HepG2 (cell line): ENCODE data around the gene CAMK1D. TPM values are rescaled to one million over a fixed set of nuclear protein-coding genes. Genes with fewer than 3 reads are reported as not detected.

ENCODE experiments used
- NFKB2 ChIP-seq: sonication (generic); formaldehyde crosslinking; IDR thresholded peaks from 2 replicates; pipeline ENCODE4 v1.4.0; 2020; ENCODE audit warnings: missing genetic modification reagents, borderline replicate concordance
- ZNF224 ChIP-seq: sonication (generic); formaldehyde crosslinking; IDR thresholded peaks from 2 replicates; pipeline ENCODE4 v1.5.0; 2020; ENCODE audit warnings: mild to moderate bottlenecking, missing genetic modification reagents
- ZNF407 ChIP-seq: sonication (generic); formaldehyde crosslinking; IDR thresholded peaks from one replicate; pipeline ENCODE4 v1.5.1; 2020; ENCODE audit warnings: mild to moderate bottlenecking, missing genetic modification reagents; ENCODE audit errors: not compliant biosample characterization
- ZNF547 ChIP-seq: sonication (generic); formaldehyde crosslinking; IDR thresholded peaks from 2 replicates; pipeline ENCODE4 v1.5.1; 2020; ENCODE audit warnings: mild to moderate bottlenecking, missing genetic modification reagents
- ZNF740 ChIP-seq: sonication (generic); formaldehyde crosslinking; IDR thresholded peaks from 2 replicates; pipeline ENCODE4 v1.4.0; 2020; ENCODE audit warnings: missing genetic modification reagents
- polyA plus RNA-seq, 8 experiments: library from polyadenylated mRNA; depleted of rRNA in 3 of 8; stranded (reverse) in 7 of 8; unstranded in 1 of 8; fragments of >200 nt; fragmentation: Illumina TruSeq in 4 of 8; extraction: Trizol in 4 of 8; gene quantifications; 2 replicates each; pipeline versions ENCODE4 v1.2.1 to v1.2.3, GENCODE V29; 2011 to 2016; ENCODE audit warnings: low read depth in 4 of 8, missing spikeins in 1 of 8, mixed read lengths in 1 of 8; ENCODE audit not compliant: insufficient read depth in 1 of 8
- total RNA-seq, 5 experiments: library from RNA; depleted of rRNA; stranded (reverse); fragments of >200 nt; fragmentation: Illumina TruSeq; extraction: Trizol; gene quantifications; 2 replicates each; pipeline ENCODE4 v1.2.3, GENCODE V29; 2016; ENCODE audit warnings: low read depth in 1 of 5

The CAMK1D gene
- total and polyA plus RNA-seq, 2 of the 13 experiments (the other 11 are each of a cell fraction or from before 2014, with no cell fraction given), result under 0.01 TPM; not detected in 1

- TF ChIP-seq ZNF407 (CRISPR knock-in tag), result no peak
- TF ChIP-seq ZNF740 (CRISPR knock-in tag), result no peak
- no peak for TF ChIP-seq ZNF224 (CRISPR knock-in tag)
- TF ChIP-seq ZNF547 (CRISPR knock-in tag), result no peak
- no peak for TF ChIP-seq NFKB2 (CRISPR knock-in tag)
Measured at GRCh38 chr10:12806228-12807095, 457.1 kb downstream of the CAMK1D start (continued).
